ENCODE measurements around the gene NRCAM.

- TF ChIP-seq EZH2 (conservative IDR thresholded peaks at IDR 0.05; ENCODE audit: low read depth, low read length) (no peak), POLR2A (IDR thresholded peaks at IDR 0.05; ENCODE audit: insufficient read depth in 1 of 2, low read depth in 2 of 2, low read length in 2 of 2) (no peak), UBTF (CRISPR knock-in tag; IDR thresholded peaks at IDR 0.05) (no peak), RFX1 (IDR thresholded peaks at IDR 0.05) (no peak), ZNF670 (CRISPR knock-in tag; IDR thresholded peaks at IDR 0.05; ENCODE audit: borderline replicate concordance) (no peak)
Observed at GRCh38 chr7:108367314-108367713, 88.9 kb downstream of the NRCAM start.

All from HepG2 (cell line).